B cell (primary cell): ENCODE data around the gene CD33.

ENCODE experiments used
- CTCF ChIP-seq: fragments of 200-600 bp; IDR thresholded peaks from one replicate; pipeline ENCODE4 v1.8.0; 2022; ENCODE audit warnings: antibody characterized with exemption, mild to moderate bottlenecking
- EZH2 ChIP-seq: IDR thresholded peaks from 2 replicates; pipeline ENCODE4 v1.6.1; 2012; ENCODE audit warnings: borderline replicate concordance, low read depth, mild to moderate bottlenecking, moderate library complexity, low read length; ENCODE audit not compliant: insufficient read depth, poor library complexity, severe bottlenecking

GRCh38 chr19:51181913-51182419 lies 42.9 kb upstream of the CD33 start:
- TF ChIP-seq CTCF (no peak), EZH2 (no peak)
